Caco-2 (cell line): ENCODE measurements around the gene TAC4. TPM values are rescaled to one million over a fixed set of nuclear protein-coding genes. Genes with fewer than 3 reads are reported as not detected.

Experiments
- BruUV-seq: library from RNA; stranded (reverse); fragments of 400-500 nt; replicated peaks from 2 replicates; lab custom pipeline; 2021; lab: Mats Ljungman, UMichigan
- CTCF ChIA-PET: fragments of 300-600 bp; sonication (Branson Sonifier 250); formaldehyde crosslinking; loops from one replicate; lab custom pipeline; 2022; ENCODE audit warnings: antibody characterized with exemption; lab: Charles Lee
- POLR2A ChIA-PET: fragments of 300-600 bp; sonication (Branson Sonifier 250); formaldehyde crosslinking; loops from one replicate; lab custom pipeline; 2022; ENCODE audit warnings: antibody characterized with exemption; lab: Charles Lee
- DNase-seq, 2 experiments: peaks; one replicate each; pipeline versions ENCODE4 v3.0.0 to v3.0.0-alpha.2; 2020 to 2022
- H3K27me3 ChIP-seq: replicated peaks from 2 replicates; pipeline ENCODE4 v1.6.0; 2011; ENCODE audit warnings: low read length; ENCODE audit not compliant: control insufficient read depth, insufficient read depth
- H3K36me3 ChIP-seq: 2 replicates; pipeline ENCODE4 v1.5.1; 2011; ENCODE audit warnings: low read length; ENCODE audit not compliant: control insufficient read depth, insufficient read depth
- H3K4me1 ChIP-seq: fragments of 250-450 bp; sonication (Bioruptor Pico); 2 replicates; pipeline ENCODE4 v1.5.1; 2020; ENCODE audit warnings: mild to moderate bottlenecking
- H3K4me3 ChIP-seq: 2 replicates; pipeline ENCODE4 v1.5.1; 2011; ENCODE audit warnings: low read depth, mild to moderate bottlenecking, control low read depth, low read length
- H3K9me3 ChIP-seq: fragments of 250-450 bp; sonication (Bioruptor Pico); 2 replicates; pipeline ENCODE4 v1.5.1; 2020; ENCODE audit warnings: mild to moderate bottlenecking, moderate library complexity
- H3K27ac Mint-ChIP-seq: one replicate; pipeline ENCODE4 v1.8.0; 2022; ENCODE audit warnings: mixed read lengths; ENCODE audit not compliant: unreplicated experiment
- H3K27me3 Mint-ChIP-seq: one replicate; pipeline ENCODE4 v1.8.0; 2022; ENCODE audit warnings: mixed read lengths; ENCODE audit not compliant: insufficient read depth, unreplicated experiment
- H3K36me3 Mint-ChIP-seq: one replicate; pipeline ENCODE4 v1.8.0; 2022; ENCODE audit warnings: mild to moderate bottlenecking, mixed read lengths; ENCODE audit not compliant: insufficient read depth, unreplicated experiment
- H3K4me1 Mint-ChIP-seq: one replicate; pipeline ENCODE4 v1.8.0; 2022; ENCODE audit warnings: low read depth, mixed read lengths; ENCODE audit not compliant: unreplicated experiment
- H3K4me3 Mint-ChIP-seq: one replicate; pipeline ENCODE4 v1.8.0; 2022; ENCODE audit warnings: mild to moderate bottlenecking, moderate library complexity, mixed read lengths; ENCODE audit not compliant: unreplicated experiment
- H3K9me3 Mint-ChIP-seq: one replicate; pipeline ENCODE4 v1.8.0; 2022; ENCODE audit warnings: mixed read lengths; ENCODE audit not compliant: unreplicated experiment
- CTCF ChIP-seq, 2 experiments: fragments of 200-600 bp in 1 of 2; IDR thresholded peaks; 1 replicate in 1 of 2; 2 replicates in 1 of 2; pipeline versions ENCODE4 v1.5.1 to v1.8.0; 2011 to 2022; ENCODE audit warnings: antibody characterized with exemption in 1 of 2, control low read depth in 1 of 2, inconsistent platforms in 1 of 2, low read depth in 1 of 2, low read length in 1 of 2, mild to moderate bottlenecking in 1 of 2, moderate library complexity in 1 of 2; ENCODE audit not compliant: insufficient read depth in 1 of 2, severe bottlenecking in 1 of 2, unreplicated experiment in 1 of 2
- intact Hi-C: fragments of 100-400 bp; cut with micrococcal nuclease; formaldehyde crosslinking; loops from one replicate; pipeline ENCODE4 v1.10.0; 2022; ENCODE audit not compliant: unreplicated experiment
- total RNA-seq: library from RNA; stranded (reverse); gene quantifications from 2 replicates; pipeline ENCODE4 v1.2.3, GENCODE V29; 2022

TAC4 gene
- total RNA-seq, 1 experiment from 2014 or later: 17.1 TPM

- peaks cover 15% of the 10 kb centered on the region for H3K4me1 Mint-ChIP-seq
- H3K27me3 Mint-ChIP-seq: no peaks in the 10 kb centered on the region
- H3K27ac Mint-ChIP-seq: no peak overlapping the region
- Histone ChIP-seq H3K36me3 (no peaks in the 10 kb centered on the region), H3K4me1 (peaks cover 10% of the 10 kb centered on the region), H3K9me3 (no peaks in the 10 kb centered on the region), H3K4me3 (no peak overlapping the region), H3K27me3 (no peaks in the 10 kb centered on the region)
- BruUV-seq: no TSS peak
- DNase-seq: no peak
- CTCF ChIA-PET: no interaction called here
- peaks cover 36% of the 10 kb centered on the region for H3K36me3 Mint-ChIP-seq
- no peak overlapping the region for H3K4me3 Mint-ChIP-seq
- POLR2A ChIA-PET: no interaction called here
- intact Hi-C loops: no loop called here
- TF ChIP-seq CTCF (IDR thresholded peaks at IDR 0.05; ENCODE audit: insufficient read depth in 1 of 2, low read depth in 1 of 2, low read length in 1 of 2, severe bottlenecking in 1 of 2, unreplicated experiment in 1 of 2): no peak
- no peaks in the 10 kb centered on the region for H3K9me3 Mint-ChIP-seq
These were observed 5.0 kb downstream of the TAC4 start for GRCh38 chr17:49842846-49843245.

- H3K27ac Mint-ChIP-seq: no peak overlapping the region
- ChIA-PET POLR2A (no interaction called here), CTCF (no interaction called here)
- H3K4me1 Mint-ChIP-seq: peaks cover 15% of the 10 kb centered on the region
- no peaks in the 10 kb centered on the region for H3K36me3 ChIP-seq
- H3K4me1 ChIP-seq: peaks cover 10% of the 10 kb centered on the region
- H3K36me3 Mint-ChIP-seq: peaks cover 36% of the 10 kb centered on the region
- no peaks in the 10 kb centered on the region for H3K9me3 Mint-ChIP-seq
- H3K27me3 ChIP-seq: no peaks in the 10 kb centered on the region
- no peak for DNase-seq
- no TSS peak for BruUV-seq
- no peaks in the 10 kb centered on the region for H3K27me3 Mint-ChIP-seq
- no peak overlapping the region for H3K4me3 ChIP-seq
- intact Hi-C loops: no loop called here
- no peak overlapping the region for H3K4me3 Mint-ChIP-seq
- TF ChIP-seq CTCF (IDR thresholded peaks at IDR 0.05; ENCODE audit: insufficient read depth in 1 of 2, low read depth in 1 of 2, low read length in 1 of 2, severe bottlenecking in 1 of 2, unreplicated experiment in 1 of 2): no peak
- no peaks in the 10 kb centered on the region for H3K9me3 ChIP-seq
These were observed 5.5 kb downstream of the TAC4 start for GRCh38 chr17:49842371-49842770.

GRCh38 chr17:49841548-49841947 is 6.3 kb downstream of the TAC4 start:
- Mint-ChIP-seq H3K27me3 (no peaks in the 10 kb centered on the region), H3K4me1 (peaks cover 16% of the 10 kb centered on the region), H3K27ac (no peak overlapping the region), H3K4me3 (no peak overlapping the region), H3K9me3 (no peaks in the 10 kb centered on the region), H3K36me3 (peaks cover 42% of the 10 kb centered on the region)
- TF ChIP-seq CTCF (IDR thresholded peaks at IDR 0.05; ENCODE audit: insufficient read depth in 1 of 2, low read depth in 1 of 2, low read length in 1 of 2, severe bottlenecking in 1 of 2, unreplicated experiment in 1 of 2): peak; percentile 39 to 43
- ChIA-PET CTCF (no interaction called here), POLR2A (no interaction called here)
- Histone ChIP-seq H3K36me3 (no peaks in the 10 kb centered on the region), H3K4me3 (no peak overlapping the region), H3K4me1 (peaks cover 12% of the 10 kb centered on the region), H3K9me3 (no peaks in the 10 kb centered on the region), H3K27me3 (no peaks in the 10 kb centered on the region)
- no peak for DNase-seq
- BruUV-seq: no TSS peak
- intact Hi-C loops: no loop called here
